ENCODE measurements around the gene C1QL1. TPM values are rescaled to one million over a fixed set of nuclear protein-coding genes. Genes with fewer than 3 reads are reported as not detected.

The C1QL1 gene
- total RNA-seq, 4 donors from 2014 or later = 9.8 to 25.5 (median 21.2) TPM

GRCh38 chr17:44996304-44996703 is 28.2 kb upstream of the C1QL1 start:
- Histone ChIP-seq H3K4me3 (no peak overlapping the region), H3K9me3 (peaks cover 0 to 12% (median 0%) of the 10 kb centered on the region in 4 donors), H3K27me3 (no peaks in the 10 kb centered on the region), H3K4me1 (no peaks in the 10 kb centered on the region), H3K27ac (no peak overlapping the region), H3K36me3 (no peaks in the 10 kb centered on the region)
- no peak for DNase-seq (ENCODE audit: low spot score in 2 of 2)
- no peak for TF ChIP-seq EP300 (IDR thresholded peaks at IDR 0.05)
- no peak for TF ChIP-seq CTCF (IDR thresholded peaks at IDR 0.05)
- no peak for TF ChIP-seq POLR2A (IDR thresholded peaks at IDR 0.05)
- WGBS, 2 donors = 71 to 80% methylated on average over 10 of the region's 10 CpGs

DNA sequence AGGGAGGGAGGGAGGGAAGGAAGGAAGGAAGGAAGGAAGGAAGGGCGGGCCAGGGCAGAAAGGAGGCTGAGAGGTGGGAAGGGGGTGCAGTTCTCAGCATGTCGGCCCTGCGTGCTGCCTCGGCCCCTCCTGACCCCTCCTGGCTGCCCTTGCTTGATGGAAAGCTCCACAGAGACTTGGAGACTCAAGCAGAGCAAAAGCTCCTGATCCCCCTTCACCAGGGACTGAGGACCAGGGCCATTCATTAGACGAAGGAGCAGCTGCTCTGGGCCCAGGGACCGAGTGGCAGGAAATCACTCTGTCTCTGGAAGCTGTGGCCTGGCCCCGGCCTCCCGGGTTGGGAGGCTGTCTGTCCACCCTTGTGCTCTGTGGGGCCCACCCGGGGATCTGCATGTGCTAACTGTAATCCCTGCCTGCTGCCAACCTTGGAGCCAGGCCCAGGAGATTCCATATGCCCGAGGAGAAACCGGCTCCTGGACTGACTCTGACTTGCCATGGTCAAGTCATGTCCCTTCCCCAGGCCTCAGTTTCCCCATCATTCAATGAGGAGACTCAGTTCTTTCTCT is 27.4 kb upstream of the C1QL1 start:
- DNase-seq (ENCODE audit: low spot score in 2 of 2) = no peak
- TF ChIP-seq EP300 (IDR thresholded peaks at IDR 0.05) (no peak), POLR2A (IDR thresholded peaks at IDR 0.05) (no peak)
- H3K9me3 ChIP-seq = peaks cover 0 to 12% (median 0%) of the 10 kb centered on the region in 4 donors
- H3K36me3 ChIP-seq = no peaks in the 10 kb centered on the region
- no peaks in the 10 kb centered on the region for H3K4me1 ChIP-seq
- 39 to 44% methylated on average over 8 to 10 of the region's 11 CpGs for WGBS, 2 donors
- no peak overlapping the region for H3K4me3 ChIP-seq
- H3K27me3 ChIP-seq = no peaks in the 10 kb centered on the region
- H3K27ac ChIP-seq = no peak overlapping the region

DNA sequence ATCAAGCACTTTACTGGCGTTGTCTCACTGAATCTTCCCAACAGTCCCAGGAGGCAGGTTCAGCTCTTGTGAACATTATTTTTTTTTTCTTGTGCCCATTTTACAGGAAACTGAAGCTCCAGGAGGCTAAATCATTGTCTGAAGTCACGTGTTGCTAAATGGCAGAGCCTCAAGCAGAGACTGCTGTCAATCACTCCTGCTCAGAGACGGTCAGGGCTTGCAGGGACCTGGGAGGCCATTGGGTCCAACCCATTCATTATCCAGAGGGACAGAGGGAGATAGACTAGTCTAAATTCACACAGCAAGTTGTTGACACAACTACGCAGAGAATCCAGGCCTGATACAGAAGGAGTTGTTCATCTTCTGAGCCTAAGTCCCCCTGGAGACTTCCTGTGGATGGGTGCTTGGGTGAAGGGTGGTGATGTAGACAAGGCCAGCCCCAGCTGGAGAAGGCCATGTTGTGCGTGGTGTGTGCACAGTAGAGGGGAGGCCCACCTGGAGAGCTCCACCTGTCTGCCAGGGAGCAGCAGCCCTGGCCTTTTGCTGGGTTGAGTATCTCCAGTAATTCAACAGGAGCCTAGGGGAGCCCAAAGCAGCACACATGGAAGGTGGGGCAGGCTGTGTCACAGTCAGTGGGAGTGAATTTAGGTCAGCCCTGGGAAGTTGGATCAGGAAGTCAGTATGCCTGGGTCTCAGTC is 24.3 kb upstream of the C1QL1 start:
- peaks cover 0 to 16% of the 10 kb centered on the region in 2 donors for H3K27me3 ChIP-seq
- no peaks in the 10 kb centered on the region for H3K36me3 ChIP-seq
- 78 to 89% methylated on average over 5 of the region's 5 CpGs for WGBS, 2 donors
- TF ChIP-seq CTCF (IDR thresholded peaks at IDR 0.05) (no peak), POLR2A (IDR thresholded peaks at IDR 0.05) (no peak), EP300 (IDR thresholded peaks at IDR 0.05) (no peak)
- no peak overlapping the region for H3K27ac ChIP-seq
- no peak for DNase-seq (ENCODE audit: low spot score in 2 of 2)
- no peak overlapping the region for H3K4me3 ChIP-seq
- H3K4me1 ChIP-seq = peaks cover 0 to 4% (median 1%) of the 10 kb centered on the region in 4 donors
- H3K9me3 ChIP-seq = no peaks in the 10 kb centered on the region

GRCh38 chr17:44990994-44991393 is 22.9 kb upstream of the C1QL1 start:
- peaks cover 0 to 30% of the 10 kb centered on the region in 2 donors for H3K27me3 ChIP-seq
- H3K4me1 ChIP-seq = peaks cover 0 to 8% (median 1%) of the 10 kb centered on the region in 4 donors
- no peak overlapping the region for H3K4me3 ChIP-seq
- no peak overlapping the region for H3K27ac ChIP-seq
- 80 to 81% methylated on average over 10 of the region's 10 CpGs for WGBS, 2 donors
- no peak for TF ChIP-seq CTCF (IDR thresholded peaks at IDR 0.05)
- no peak for TF ChIP-seq POLR2A (IDR thresholded peaks at IDR 0.05)
- TF ChIP-seq EP300 (IDR thresholded peaks at IDR 0.05) = no peak
- DNase-seq (ENCODE audit: low spot score in 2 of 2) = no peak
- no peaks in the 10 kb centered on the region for H3K9me3 ChIP-seq
- no peaks in the 10 kb centered on the region for H3K36me3 ChIP-seq

- Histone ChIP-seq H3K4me3 (no peak overlapping the region), H3K27me3 (peaks cover 0 to 35% of the 10 kb centered on the region in 2 donors), H3K27ac (no peak overlapping the region), H3K36me3 (no peaks in the 10 kb centered on the region), H3K4me1 (peaks cover 0 to 8% (median 1%) of the 10 kb centered on the region in 4 donors), H3K9me3 (no peaks in the 10 kb centered on the region)
- TF ChIP-seq EP300 (IDR thresholded peaks at IDR 0.05) (no peak), POLR2A (IDR thresholded peaks at IDR 0.05) (no peak), CTCF (IDR thresholded peaks at IDR 0.05) (no peak)
- WGBS, 2 donors = 87 to 93% methylated on average over 17 of the region's 17 CpGs
- no peak for DNase-seq (ENCODE audit: low spot score in 2 of 2)
These were observed 21.5 kb upstream of the C1QL1 start for GRCh38 chr17:44989552-44990138.
